AG20443 (cell line): ENCODE measurements around the gene TMEM176A.

Experiments used
- DNase-seq: peaks from one replicate; pipeline ENCODE4 v3.0.0; 2012; ENCODE audit warnings: low spot score, mixed read lengths

The TMEM176A gene

DNA sequence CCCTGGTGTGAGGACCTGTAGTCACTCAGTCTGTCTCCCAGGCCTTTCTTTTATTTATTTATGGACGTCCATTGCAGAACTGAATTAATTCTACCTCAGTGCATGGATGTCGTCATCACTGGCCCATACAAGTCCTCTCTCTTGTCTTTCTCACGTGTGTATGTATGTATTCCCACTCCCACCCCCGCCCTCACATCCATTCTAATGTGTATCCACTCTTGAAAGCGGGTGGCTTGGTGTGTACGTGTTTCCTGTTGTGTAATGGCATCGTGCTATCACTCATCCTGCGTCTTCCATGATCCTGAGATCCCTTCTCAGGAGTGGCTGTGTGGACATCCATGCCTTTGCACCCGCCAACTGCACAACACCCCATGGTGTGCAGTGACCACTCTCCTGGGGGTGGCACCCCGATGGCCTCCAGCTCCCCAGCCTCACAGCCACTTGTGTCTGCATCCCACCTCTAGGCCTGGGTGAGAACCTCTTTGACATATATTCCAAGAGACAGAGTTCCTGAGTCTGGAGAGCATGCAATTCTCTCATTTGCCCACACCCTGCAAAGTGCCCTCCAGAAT is 48.7 kb downstream of the TMEM176A start:
- DNase-seq, result no peak

GRCh38 chr7:150850273-150850672 is 49.7 kb downstream of the TMEM176A start:
- no peak for DNase-seq

DNA sequence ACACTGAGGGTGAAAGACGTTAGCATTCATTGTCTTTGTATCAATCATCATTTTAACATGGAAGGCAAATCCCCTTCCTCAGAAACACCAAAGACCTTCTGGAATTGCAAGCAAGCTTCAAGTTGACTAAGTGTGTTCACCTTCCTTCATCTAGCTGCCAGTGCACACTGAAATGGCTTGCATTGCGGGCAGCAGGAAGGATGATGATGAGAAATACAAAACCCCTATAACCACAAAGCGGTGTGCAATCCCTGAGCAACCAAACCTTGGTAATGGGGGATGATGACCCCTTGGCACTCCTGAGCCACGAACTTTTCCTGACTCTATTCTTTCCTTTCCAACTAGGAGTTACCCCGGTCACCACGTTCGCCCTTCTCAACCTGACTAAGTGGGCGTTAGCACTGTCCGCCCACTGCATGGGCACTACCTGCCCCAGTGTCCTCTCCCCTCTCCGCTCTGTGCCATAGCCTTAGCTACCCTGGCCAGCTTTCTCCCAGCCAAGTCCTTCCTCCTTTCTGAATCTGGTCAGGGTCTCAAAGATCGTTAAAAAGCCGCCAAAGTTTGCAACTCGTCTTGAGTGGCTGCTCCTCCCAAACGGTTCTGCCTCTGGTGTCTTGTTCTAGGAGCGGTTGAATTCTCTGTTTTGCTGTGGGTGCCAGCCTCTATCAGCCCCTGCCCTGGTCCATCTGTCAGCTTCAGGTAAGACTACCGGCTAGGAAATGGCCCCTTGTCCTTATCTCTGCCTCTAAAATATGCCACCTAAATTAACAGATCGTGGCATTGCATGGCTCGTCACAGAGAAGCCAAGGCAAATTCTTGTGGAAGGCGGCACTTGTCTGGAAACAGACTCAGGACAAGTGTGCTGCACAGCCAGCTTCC is 51.2 kb downstream of the TMEM176A start:
- no peak for DNase-seq

GRCh38 chr7:150852371-150852905 is 51.9 kb downstream of the TMEM176A start, which contains the start of gene AOC1:
TSS of gene AOC1 (plus strand) at chr7:150852517. CDS start at chr7:150856471, 3,954 bp downstream.
- DNase-seq, result no peak

DNA sequence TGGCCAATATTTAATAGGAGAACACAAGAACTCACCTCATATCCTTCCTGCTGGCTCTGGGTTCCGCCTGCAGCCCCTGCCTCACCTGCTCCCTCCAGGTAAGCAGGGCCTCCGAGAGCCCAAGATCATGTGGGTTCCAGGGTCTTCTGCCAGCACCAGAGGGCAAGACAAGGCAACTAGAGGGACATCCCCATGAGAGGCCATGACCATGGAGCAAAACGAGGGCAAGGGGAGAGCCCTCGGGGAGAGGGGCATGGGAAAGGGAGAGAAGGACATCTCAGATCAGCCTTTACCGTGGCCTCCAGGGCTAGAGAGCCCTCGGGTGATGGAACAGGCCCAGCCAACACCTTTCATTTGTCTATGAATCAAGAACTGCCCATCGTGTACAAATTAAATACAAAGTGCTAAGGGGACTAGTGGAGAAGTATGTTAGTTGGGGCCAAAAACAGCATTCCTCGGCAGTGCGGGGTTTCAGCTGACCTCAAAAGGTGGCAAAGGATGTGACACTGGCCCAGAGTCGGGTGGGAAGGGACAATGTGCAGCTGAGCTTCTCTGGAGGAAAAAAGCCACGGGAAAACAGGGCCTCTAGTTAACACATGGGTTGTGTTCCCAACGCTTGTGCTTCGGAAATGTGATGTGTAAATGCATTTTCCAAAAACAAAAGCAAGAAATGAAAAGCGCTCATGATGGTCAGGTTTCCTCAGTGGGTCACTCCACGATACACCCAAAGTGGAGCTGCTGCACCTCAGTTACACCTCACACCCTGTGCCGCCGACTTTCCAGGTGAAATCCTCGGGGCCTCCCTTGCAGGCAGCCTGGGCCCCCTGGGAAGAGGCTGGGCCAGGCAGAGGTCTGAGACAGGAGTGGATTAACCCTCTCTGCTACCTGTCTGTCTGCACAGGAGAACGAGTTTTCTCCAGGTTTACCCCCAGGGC is 53.8 kb downstream of the TMEM176A start:
- DNase-seq, result no peak
